K562 (cell line): ENCODE data around the gene ZBTB2. TPM values are rescaled to one million over a fixed set of nuclear protein-coding genes. Genes with fewer than 3 reads are reported as not detected.

Source experiments
- ATAC-seq: fragments of 200-7000 bp; cut with Tn5 transposase; 3 replicates; pipeline ENCODE4 v1.9.1; 2020; ENCODE audit warnings: moderate library complexity
- BruUV-seq: library from RNA; stranded (reverse); fragments of 400-500 nt; replicated peaks from 2 replicates; lab custom pipeline; 2021; lab: Mats Ljungman, UMichigan
- CTCF ChIA-PET: fragments of 300-600 bp; formaldehyde crosslinking; extraction: SDS; loops from one replicate; lab custom pipeline; 2021; ENCODE audit warnings: low intra/inter-chr PET ratio; lab: Yijun Ruan, JAX
- POLR2A ChIA-PET: fragments of 300-600, 350-650 bp; sonication (Branson Sonifier 250); formaldehyde crosslinking; extraction: SDS; loops from one replicate; lab custom pipeline; 2021; ENCODE audit warnings: antibody characterized with exemption, inconsistent platforms; lab: Yijun Ruan, JAX
- DNase-seq, 4 experiments: peaks; one replicate each; pipeline versions ENCODE4 v3.0.0 to v3.0.0-alpha.2; 2011 to 2018; ENCODE audit warnings: low spot score in 3 of 4, mixed read lengths in 3 of 4; ENCODE audit errors: extremely low read depth in 1 of 4
- FAIRE-seq: peaks from 2 replicates; lab custom pipeline; 2011; peaks lifted over from hg19 to GRCh38; lab: Jason Lieb, UNC
- H2AFZ ChIP-seq: 2 replicates; pipeline ENCODE4 v1.6.0; 2011; ENCODE audit warnings: low read depth, low read length, control low read depth, inconsistent platforms
- H3K27ac ChIP-seq: fragments of 200-600 bp; 3 replicates; pipeline ENCODE4 v1.8.0; 2011; ENCODE audit warnings: low read depth, mild to moderate bottlenecking, control low read depth, inconsistent platforms, low read length, moderate library complexity, mixed read lengths; ENCODE audit errors: extremely low read depth
- H3K27me3 ChIP-seq, 2 experiments: fragments of 300-600 bp in 1 of 2; 2 replicates in 1 of 2; 3 replicates in 1 of 2; pipeline versions ENCODE4 v1.6.0 to v1.8.0; 2011; ENCODE audit warnings: inconsistent platforms in 2 of 2, low read length in 2 of 2, mild to moderate bottlenecking in 1 of 2, mixed read lengths in 1 of 2, moderate library complexity in 1 of 2; ENCODE audit not compliant: control insufficient read depth in 2 of 2, insufficient read depth in 2 of 2
- H3K36me3 ChIP-seq: fragments of 300-600 bp; 3 replicates; pipeline ENCODE4 v1.8.0; 2011; ENCODE audit warnings: mild to moderate bottlenecking, low read length, inconsistent platforms; ENCODE audit not compliant: control insufficient read depth, insufficient read depth
- H3K4me1 ChIP-seq, 2 experiments: fragments of 200-600 bp in 1 of 2; replicated peaks in 1 of 2; 2 replicates in 1 of 2; 3 replicates in 1 of 2; pipeline versions ENCODE4 v1.5.1 to v1.8.0; 2011; ENCODE audit warnings: inconsistent platforms in 2 of 2, low read length in 2 of 2, mild to moderate bottlenecking in 1 of 2, mixed read lengths in 1 of 2, moderate library complexity in 1 of 2; ENCODE audit not compliant: control insufficient read depth in 2 of 2, insufficient read depth in 2 of 2
- H3K4me2 ChIP-seq: 2 replicates; pipeline ENCODE4 v1.6.1; 2011; ENCODE audit warnings: low read length, control low read depth, inconsistent platforms, mixed read lengths; ENCODE audit not compliant: insufficient read depth
- H3K4me3 ChIP-seq: fragments of 200-600 bp; sonication (generic), shearing (Covaris generic); 2 replicates; pipeline ENCODE4 v1.5.1; 2016; ENCODE audit warnings: control low read depth, inconsistent platforms
- H3K79me2 ChIP-seq: fragments of 200-600 bp; 3 replicates; pipeline ENCODE4 v1.8.0; 2011; ENCODE audit warnings: low read length, inconsistent platforms; ENCODE audit not compliant: control insufficient read depth, insufficient read depth
- H3K9ac ChIP-seq, 2 experiments: 2 replicates each; pipeline versions ENCODE4 v1.6.0 to v1.6.1; 2011; ENCODE audit warnings: low read depth in 2 of 2, low read length in 2 of 2, control low read depth in 1 of 2, inconsistent platforms in 1 of 2, mild to moderate bottlenecking in 1 of 2, mixed read lengths in 1 of 2; ENCODE audit not compliant: insufficient read depth in 1 of 2
- H3K9me1 ChIP-seq: one replicate; pipeline ENCODE4 v1.6.0; 2011; ENCODE audit warnings: inconsistent platforms, mild to moderate bottlenecking, low read length, moderate library complexity; ENCODE audit not compliant: control insufficient read depth, insufficient read depth
- H3K9me3 ChIP-seq: replicated peaks from 2 replicates; pipeline ENCODE4 v1.5.1; 2011; ENCODE audit warnings: low read depth, low read length, inconsistent platforms; ENCODE audit not compliant: control insufficient read depth, insufficient read depth
- H4K20me1 ChIP-seq: replicated peaks from 2 replicates; pipeline ENCODE4 v1.6.1; 2011; ENCODE audit warnings: low read length, inconsistent platforms, mixed read lengths; ENCODE audit not compliant: control insufficient read depth, insufficient read depth
- BHLHE40 ChIP-seq: IDR thresholded peaks from 2 replicates; pipeline ENCODE4 v1.6.1; 2011; ENCODE audit warnings: low read length, improper control_type of control experiment
- E2F8 ChIP-seq: fragments of 450-650 bp; IDR thresholded peaks from 2 replicates; pipeline ENCODE4 v1.7.1; 2018; ENCODE audit warnings: mild to moderate bottlenecking, low read depth; ENCODE audit not compliant: partially characterized antibody
- HMGN3 ChIP-seq: IDR thresholded peaks from 2 replicates; pipeline ENCODE4 v1.6.1; 2011; ENCODE audit warnings: borderline replicate concordance, low read depth, mild to moderate bottlenecking, mixed read lengths, low read length; ENCODE audit not compliant: insufficient read length; ENCODE audit errors: extremely low read depth
- MXI1 ChIP-seq: IDR thresholded peaks from 2 replicates; pipeline ENCODE4 v1.6.1; 2011; ENCODE audit warnings: low read depth, mild to moderate bottlenecking, improper control_type of control experiment, low read length
- NCOA4 ChIP-seq: fragments of 450-650 bp; IDR thresholded peaks from 2 replicates; pipeline ENCODE4 v1.6.1; 2018; ENCODE audit warnings: mild to moderate bottlenecking; ENCODE audit not compliant: partially characterized antibody
- PHF20 ChIP-seq: fragments of 450-650 bp; IDR thresholded peaks from 2 replicates; pipeline ENCODE4 v1.6.1; 2018; ENCODE audit not compliant: partially characterized antibody
- RBBP5 ChIP-seq: fragments of 200-600 bp; sonication (generic); IDR thresholded peaks from 2 replicates; pipeline ENCODE4 v1.6.1; 2012; ENCODE audit warnings: borderline replicate concordance, mild to moderate bottlenecking, low read length, control low read depth, inconsistent platforms; ENCODE audit not compliant: insufficient read depth, poor library complexity, severe bottlenecking
- TCF7L2 ChIP-seq: fragments of 150-350 bp; IDR thresholded peaks from 2 replicates; pipeline ENCODE4 v1.6.1; 2016; ENCODE audit warnings: low read depth, mild to moderate bottlenecking, low read length, moderate library complexity
- ZNF324 ChIP-seq: fragments of 250-450 bp; sonication (Bioruptor Pico); IDR thresholded peaks from 2 replicates; pipeline ENCODE4 v1.4.0; 2020; ENCODE audit warnings: mild to moderate bottlenecking
- WGBS: fragments of 100-300 bp; shearing (Covaris generic); methylation state at CpG from one replicate; pipeline ENCODE4 v1.1.6; 2016; ENCODE audit warnings: low coverage, mixed read lengths; ENCODE audit not compliant: insufficient coverage; ENCODE audit errors: missing lambda C conversion rate; 5-methylcytosine and 5-hydroxymethylcytosine counted together
- in situ Hi-C: fragments of 300-500 bp; cut with MboI; formaldehyde crosslinking; loops from 4 replicates; pipeline ENCODE4 v1.15.0; 2018; ENCODE audit warnings: inconsistent platforms, mixed read lengths
- intact Hi-C: fragments of 100-400 bp; cut with micrococcal nuclease; formaldehyde crosslinking; loops from 2 replicates; pipeline ENCODE4 v1.14.2; 2022
- polyA plus RNA-seq, 8 experiments: library from polyadenylated mRNA; depleted of rRNA in 4 of 8; stranded (reverse) in 5 of 8; unstranded in 3 of 8; fragments of >200 nt; fragmentation: Nextera tagmentation in 2 of 8; fragmentation: Illumina TruSeq in 1 of 8; extraction: Ambion mirVana in 2 of 8; extraction: Trizol in 1 of 8; gene quantifications; 2 replicates each; pipeline versions ENCODE4 v1.2.1 to v1.2.3, GENCODE V29; 2011 to 2014; ENCODE audit warnings: inconsistent platforms in 1 of 8, missing spikeins in 1 of 8
- total RNA-seq, 7 experiments: library from RNA; depleted of rRNA in 6 of 7; stranded (reverse); fragments of >200 nt in 6 of 7; fragmentation: Illumina TruSeq in 2 of 7; extraction: Trizol in 2 of 7; gene quantifications; 2 replicates each; pipeline versions ENCODE4 v1.2.1 to v1.2.3, GENCODE V29; 2011 to 2021; ENCODE audit warnings: low replicate concordance in 1 of 7
- TF ChIP-seq, protein P1 (sequence below): IDR thresholded peaks from 3 replicates; pipeline ENCODE4 v1.6.1; 2011; ENCODE audit warnings: borderline replicate concordance, mild to moderate bottlenecking, moderate library complexity; ENCODE audit not compliant: insufficient read length; ENCODE audit errors: extremely low read depth
- TF ChIP-seq, protein P2 (sequence below): fragments of 250-450 bp; sonication (Bioruptor Pico); IDR thresholded peaks from 2 replicates; pipeline ENCODE4 v1.8.0; 2022; ENCODE audit warnings: moderate library complexity, mild to moderate bottlenecking, inconsistent platforms

Gene ZBTB2
- total and polyA plus RNA-seq, 9 of the 15 experiments (the other 6 are each of a cell fraction or from before 2014, with no cell fraction given), result 5.1 to 26.2 (median 16.4) TPM

DNA sequence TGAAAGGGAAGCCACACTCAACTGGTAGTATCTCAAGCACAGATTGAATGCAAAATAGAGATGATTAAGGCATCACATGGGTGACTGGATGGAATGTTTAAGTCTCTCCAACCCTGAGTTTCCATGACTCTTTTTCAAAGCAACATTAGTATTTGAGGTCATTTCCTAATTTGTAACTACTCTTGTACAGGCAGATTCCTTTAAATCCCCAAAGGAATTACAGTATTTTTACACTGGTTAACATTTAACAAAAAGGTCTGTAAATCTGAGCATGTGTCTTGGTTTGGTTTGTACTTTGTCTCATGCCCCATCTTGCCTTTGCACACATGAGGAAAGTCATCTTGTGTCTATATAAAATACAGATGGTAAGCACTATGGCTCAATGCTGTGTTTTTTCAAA, 45.4 kb upstream of the ZBTB2 start (continued):
- TF ChIP-seq, protein P1, sequence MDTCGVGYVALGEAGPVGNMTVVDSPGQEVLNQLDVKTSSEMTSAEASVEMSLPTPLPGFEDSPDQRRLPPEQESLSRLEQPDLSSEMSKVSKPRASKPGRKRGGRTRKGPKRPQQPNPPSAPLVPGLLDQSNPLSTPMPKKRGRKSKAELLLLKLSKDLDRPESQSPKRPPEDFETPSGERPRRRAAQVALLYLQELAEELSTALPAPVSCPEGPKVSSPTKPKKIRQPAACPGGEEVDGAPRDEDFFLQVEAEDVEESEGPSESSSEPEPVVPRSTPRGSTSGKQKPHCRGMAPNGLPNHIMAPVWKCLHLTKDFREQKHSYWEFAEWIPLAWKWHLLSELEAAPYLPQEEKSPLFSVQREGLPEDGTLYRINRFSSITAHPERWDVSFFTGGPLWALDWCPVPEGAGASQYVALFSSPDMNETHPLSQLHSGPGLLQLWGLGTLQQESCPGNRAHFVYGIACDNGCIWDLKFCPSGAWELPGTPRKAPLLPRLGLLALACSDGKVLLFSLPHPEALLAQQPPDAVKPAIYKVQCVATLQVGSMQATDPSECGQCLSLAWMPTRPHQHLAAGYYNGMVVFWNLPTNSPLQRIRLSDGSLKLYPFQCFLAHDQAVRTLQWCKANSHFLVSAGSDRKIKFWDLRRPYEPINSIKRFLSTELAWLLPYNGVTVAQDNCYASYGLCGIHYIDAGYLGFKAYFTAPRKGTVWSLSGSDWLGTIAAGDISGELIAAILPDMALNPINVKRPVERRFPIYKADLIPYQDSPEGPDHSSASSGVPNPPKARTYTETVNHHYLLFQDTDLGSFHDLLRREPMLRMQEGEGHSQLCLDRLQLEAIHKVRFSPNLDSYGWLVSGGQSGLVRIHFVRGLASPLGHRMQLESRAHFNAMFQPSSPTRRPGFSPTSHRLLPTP, result no peak
- TF ChIP-seq TCF7L2 (no peak), MXI1 (no peak)

- Histone ChIP-seq H2AFZ (no peak overlapping the region), H3K9me1 (no peaks in the 10 kb centered on the region), H3K79me2 (peaks cover 40% of the 10 kb centered on the region; the same call in 2 of the 3 replicates), H3K27me3 (no peaks in the 10 kb centered on the region), H3K4me2 (no peak overlapping the region), H4K20me1 (no peaks in the 10 kb centered on the region), H3K4me3 (no peak overlapping the region), H3K9me3 (no peaks in the 10 kb centered on the region), H3K9ac (no peak overlapping the region), H3K4me1 (no peaks in the 10 kb centered on the region; a peak in 1 of 5 replicates), H3K27ac (no peak overlapping the region), H3K36me3 (peaks cover 50% of the 10 kb centered on the region)
- FAIRE-seq (no peak), ATAC-seq (no peak), DNase-seq (no peak)
- POLR2A ChIA-PET, result interaction anchor here (0.6 to 0.7 kb wide), 2 partner anchors 30 to 46 kb away, joined by 3 read pairs; no protein-coding TSS in a partner anchor
- in situ Hi-C loops, result no loop called here
- intact Hi-C loops, result no loop called here
- CTCF ChIA-PET, result no interaction called here
- 64% methylated on average over 3 of the region's 3 CpGs for WGBS
- no TSS peak for BruUV-seq
- TF ChIP-seq NCOA4 (no peak), E2F8 (no peak), HMGN3 (no peak), RBBP5 (no peak), ZNF324 (CRISPR knock-in tag) (no peak), BHLHE40 (no peak), PHF20 (no peak)
- TF ChIP-seq, protein P2, sequence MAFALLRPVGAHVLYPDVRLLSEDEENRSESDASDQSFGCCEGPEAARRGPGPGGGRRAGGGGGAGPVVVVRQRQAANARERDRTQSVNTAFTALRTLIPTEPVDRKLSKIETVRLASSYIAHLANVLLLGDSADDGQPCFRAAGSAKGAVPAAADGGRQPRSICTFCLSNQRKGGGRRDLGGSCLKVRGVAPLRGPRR, result no peak
These were observed 44.9 kb upstream of the ZBTB2 start for GRCh38 chr6:151436300-151436699.
